Brain pericyte (primary cell): Measurements from ENCODE around the gene COMMD7.

ENCODE experiments used
- DNase-seq: peaks from one replicate; pipeline ENCODE4 v3.0.0-alpha.2; 2012; ENCODE audit warnings: low read depth, low spot score

The COMMD7 gene

GRCh38 chr20:32743237-32744112 lies at the start of gene COMMD7:
TSS of gene COMMD7 (minus strand) at chr20:32743467. CDS start at chr20:32743391, 76 bp downstream.
- DNase-seq, result no peak

DNA sequence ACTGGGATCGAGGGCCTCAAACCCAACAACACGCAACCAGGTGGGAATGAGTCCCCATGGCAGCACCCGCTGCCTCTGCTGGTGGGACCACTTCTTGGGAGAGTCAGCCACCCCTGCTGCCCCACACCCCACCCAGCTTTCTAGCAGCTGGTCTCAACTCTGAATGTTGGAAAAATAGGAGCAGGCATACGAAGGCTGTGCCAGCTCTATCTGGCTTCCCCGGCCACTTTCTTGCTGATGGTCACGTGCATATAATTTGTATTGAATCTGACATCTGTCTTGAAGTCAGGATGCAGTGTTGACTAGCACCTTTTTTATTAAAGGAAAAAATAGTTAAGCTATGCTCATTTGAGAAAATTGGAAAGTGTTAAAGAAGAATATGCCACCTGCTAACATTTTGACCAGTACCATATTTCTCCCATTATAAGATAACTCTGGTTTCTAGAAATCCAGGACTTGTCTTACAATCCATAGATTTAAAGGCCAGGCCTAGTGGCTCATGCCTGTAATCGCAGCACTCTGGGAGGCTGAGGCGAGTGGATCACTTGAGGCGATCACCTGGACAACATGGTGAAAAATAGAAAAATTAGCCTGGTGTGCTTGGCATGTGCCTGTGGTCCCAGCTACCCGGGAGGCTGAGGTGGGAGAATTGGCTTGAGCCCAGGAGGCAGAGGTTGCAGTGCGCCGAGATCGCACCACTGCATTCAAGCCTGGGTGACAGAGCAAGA lies 49.6 kb upstream of the COMMD7 start:
- no peak for DNase-seq

DNA sequence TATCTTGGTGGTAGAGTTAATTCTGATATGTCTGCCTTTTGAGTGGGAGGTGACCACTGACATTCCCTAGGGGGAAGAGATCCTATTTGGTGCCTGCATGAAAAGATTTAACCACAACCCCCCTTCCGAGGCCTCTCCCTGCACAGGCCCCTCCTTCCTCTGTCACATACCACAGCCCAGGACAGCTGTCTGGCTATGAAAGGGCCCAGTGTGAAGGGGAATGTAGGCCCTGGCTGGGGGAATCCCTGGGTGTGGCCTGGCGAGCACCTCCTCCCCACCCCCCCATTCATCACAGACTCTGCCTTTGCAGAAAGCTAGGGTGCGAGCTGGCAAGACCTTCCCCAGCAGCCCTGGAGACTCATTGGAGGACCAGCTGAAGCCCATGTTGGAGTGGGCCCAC lies 49.0 kb upstream of the COMMD7 start:
- DNase-seq, result no peak

DNA sequence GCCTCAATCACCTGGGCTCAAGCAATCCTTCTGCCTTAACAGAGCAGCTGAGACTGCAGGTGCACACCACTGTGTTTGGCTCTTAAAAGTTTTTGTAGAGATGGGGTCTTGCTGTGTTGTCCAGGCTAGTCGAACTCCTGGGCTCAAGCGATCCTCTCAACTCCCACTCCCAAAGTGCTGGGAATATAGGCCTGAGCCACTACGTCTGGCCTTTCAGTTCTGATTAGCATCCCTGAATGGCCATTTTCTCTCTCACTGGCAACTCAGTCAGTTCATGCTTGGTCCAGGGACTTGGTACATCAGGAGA lies 47.4 kb upstream of the COMMD7 start:
- DNase-seq, result no peak

- no peak for DNase-seq
Measured at GRCh38 chr20:32789896-32790750, 46.9 kb upstream of the COMMD7 start.

- DNase-seq, result no peak
Measured at GRCh38 chr20:32787168-32787567, 43.9 kb upstream of the COMMD7 start.

DNA sequence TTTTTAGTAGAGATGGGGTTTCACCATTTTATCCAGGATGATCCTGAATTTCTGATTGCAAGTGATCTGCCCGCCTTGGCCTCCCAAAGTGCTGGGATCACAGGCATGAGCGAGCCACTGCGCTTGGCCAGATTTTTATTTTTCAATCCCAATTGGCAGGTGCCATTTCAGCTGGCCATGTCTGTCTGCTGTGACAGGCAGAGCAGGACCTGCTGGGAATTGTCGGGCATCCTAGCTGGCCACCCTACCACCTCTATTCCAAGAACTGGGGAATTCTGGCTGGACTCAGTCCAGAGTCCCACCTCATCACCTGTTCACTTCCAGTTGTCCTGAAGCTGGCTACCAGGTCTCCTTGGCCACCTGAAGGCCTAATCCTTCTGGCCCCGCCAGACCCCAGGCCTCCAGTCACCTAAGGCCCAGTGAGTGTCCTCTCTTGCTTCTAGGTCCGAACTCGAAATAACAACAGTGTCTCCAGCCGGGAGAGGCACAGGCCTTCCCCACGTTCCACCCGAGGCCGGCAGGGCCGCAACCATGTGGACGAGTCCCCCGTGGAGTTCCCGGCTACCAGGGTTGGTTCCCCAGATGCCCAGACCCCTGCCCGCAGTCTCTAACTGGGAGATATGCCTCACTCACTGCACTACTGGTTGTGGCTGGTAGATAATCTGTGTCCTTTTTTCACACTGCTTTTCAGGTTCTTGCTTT lies 42.9 kb upstream of the COMMD7 start:
- no peak for DNase-seq

DNA sequence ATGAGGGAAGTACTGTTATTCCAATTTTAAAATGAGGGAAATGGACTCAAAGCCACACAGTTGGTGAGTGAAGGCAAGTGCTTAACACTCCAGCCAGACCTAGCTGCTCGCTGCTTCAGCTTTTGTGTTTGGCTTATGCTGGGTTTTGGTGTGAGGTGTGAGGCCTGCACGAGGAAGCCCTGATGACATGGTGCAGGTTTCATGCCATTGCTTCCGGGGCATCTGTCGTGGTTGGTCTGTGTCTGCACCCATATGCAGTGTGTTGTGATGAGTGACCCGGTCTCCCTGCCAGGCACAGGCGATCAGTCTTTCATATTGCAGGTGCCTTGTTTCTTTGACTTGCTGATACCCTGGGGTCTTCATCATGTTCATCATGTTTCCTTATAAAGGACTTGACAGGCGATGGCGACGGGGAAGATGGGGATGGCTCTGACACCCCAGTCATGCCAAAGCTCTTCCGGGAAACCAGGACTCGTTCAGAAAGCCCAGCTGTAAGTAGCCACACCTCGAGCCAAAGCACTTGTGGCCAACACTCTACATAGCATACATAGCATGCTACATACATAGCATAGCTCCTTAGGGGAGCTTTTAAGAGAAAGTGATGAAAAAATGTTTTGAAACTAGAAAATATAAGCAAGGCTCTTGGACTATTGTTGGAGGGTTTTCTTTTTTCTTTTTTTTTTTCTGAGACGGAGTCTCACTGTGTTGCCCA lies 41.3 kb upstream of the COMMD7 start:
- no peak for DNase-seq

DNA sequence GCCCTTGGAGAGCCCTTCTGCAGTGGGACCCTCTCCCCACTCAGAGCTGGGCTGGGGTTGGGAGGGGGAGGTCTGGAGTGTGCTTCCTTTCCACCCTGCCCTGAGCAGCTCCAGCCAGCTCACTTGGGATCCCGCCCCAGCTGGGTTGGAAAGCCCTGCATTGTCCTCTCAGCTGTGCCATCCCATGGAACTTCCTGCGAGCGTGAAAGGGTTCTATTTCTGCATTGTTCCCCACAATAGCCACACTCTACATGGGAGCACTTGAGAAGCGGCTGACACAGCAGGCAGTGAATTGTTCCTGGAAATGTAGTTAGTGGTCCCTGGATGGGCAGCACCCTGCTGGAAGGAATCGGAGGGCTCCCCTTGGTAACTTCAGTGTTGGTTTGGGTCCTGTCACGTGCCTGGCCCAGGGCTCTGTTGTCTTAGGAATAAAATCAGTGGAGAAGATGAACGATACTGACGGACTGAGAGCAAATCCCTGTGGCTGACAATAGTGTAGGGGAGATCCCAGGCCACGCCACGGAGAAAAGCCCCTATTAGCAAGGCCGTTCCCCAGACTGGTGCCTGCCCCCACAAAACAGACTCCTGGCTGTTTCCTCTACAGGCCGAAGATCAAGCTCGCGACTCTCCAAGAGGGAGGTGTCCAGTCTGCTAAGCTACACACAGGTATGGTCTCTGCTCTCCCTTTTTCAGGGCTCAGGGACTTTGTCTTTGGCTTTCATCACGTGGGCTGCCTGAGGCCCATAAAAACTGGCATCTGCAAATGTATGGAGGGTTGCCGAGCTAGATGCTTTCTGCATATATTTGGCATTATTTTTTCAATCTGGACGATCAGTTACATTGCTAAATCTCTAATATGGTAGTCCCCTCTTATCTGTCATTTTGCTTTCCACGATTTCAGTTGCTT lies 37.7 kb upstream of the COMMD7 start:
- DNase-seq, result no peak

DNA sequence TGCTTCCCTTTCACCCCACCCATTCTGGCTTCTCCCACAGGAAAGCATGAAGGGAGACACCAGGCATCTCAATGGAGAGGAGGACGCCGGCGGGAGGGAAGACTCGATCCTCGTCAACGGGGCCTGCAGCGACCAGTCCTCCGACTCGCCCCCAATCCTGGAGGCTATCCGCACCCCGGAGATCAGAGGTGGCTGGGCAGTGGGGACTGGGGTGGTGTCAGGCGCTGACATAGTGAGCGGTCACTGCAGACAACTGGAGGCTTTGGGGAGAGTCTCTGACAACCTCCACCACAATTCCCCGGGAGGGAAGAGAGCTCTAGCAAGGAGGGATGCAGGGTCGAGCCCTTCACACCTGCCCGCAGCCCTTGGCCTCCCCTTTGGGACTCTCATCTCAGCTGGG lies 37.0 kb upstream of the COMMD7 start:
- no peak for DNase-seq

DNA sequence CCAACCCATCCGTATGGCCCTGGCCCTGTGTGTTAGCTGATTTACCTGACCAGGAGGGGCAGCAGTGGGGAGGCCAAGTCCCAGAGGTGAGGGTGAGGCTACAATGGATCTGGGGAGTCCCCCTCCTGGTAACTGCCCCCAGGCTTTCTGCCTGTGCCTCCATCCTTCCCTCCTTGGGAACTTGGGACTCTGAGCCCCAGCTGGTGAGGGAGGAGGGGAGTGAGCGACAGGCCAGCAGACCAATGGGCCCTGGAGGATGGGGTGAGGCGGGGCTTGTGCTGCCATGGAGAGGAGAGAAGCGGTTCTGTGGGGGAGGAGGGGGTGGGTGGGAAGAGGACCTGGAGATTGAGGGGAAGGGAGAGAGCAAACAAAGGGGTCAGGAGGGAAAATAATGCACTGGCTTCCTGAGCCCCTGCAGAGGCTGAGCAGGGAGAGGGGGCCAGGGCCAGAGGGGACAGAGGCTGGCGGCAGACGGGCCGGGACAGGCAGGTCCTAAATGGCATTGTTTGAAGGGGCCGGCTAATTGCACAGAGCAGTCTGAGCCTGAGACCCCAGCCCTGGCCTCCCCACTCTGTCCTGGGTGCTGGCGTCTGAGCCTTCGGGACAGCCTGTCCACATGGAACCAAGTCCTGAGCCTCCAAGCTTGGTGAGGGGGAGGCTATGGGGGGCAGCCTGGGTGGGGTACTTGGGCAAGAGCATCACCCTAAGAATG lies 36.4 kb upstream of the COMMD7 start:
- DNase-seq, result no peak

- no peak for DNase-seq
Measured at GRCh38 chr20:32777177-32777956, 34.1 kb upstream of the COMMD7 start.

DNA sequence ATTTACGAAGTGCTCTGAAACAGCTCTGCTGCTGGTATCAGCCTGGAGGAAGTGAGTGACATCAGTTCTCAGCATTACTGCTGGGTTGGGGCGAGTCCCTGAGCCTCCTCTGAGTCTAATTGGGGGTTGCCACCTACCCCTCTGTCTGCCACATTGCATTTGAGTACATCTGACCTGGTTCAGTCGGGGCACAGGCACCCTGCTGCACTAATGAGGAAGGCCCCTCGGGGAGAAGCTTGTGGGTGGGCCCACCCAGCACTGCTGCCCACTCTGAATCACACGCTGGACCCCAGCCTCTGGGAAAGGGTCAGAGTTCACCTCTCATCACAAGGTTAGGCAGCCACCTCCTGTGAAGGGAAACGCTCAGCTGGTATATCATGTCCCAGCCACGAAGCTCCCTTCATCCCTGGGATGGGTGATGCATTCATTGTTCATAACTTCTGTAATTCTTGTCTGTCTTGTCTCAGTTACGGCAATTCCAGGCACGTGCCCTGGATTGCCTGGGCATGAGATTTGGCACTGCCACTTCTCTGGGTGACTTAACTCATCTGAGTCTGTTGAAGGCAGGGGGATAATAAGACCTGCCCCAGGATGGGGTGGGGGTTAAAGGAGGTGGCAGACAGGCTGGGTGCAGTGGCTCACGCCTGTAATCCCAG lies 32.2 kb upstream of the COMMD7 start:
- no peak for DNase-seq

DNA sequence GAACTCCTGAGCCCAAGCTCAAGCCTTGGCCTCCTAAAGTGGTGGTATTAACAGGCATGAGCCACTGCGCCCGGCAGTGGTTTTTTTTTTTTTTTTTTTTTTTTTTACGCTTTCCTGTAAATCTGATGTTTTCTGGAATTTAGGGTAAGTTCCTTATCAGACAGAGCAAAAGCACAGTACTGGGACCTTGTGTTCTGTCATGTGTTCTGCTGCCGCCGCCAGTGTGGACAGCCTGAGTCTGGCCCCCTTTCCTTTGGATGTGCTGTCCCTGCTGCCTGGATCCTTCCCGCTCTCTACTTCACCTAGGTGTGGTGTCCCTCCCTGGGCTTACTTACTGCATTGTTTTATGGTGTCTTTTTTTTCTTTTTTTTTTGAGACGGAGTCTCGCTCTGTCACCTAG lies 30.6 kb upstream of the COMMD7 start:
- no peak for DNase-seq

DNA sequence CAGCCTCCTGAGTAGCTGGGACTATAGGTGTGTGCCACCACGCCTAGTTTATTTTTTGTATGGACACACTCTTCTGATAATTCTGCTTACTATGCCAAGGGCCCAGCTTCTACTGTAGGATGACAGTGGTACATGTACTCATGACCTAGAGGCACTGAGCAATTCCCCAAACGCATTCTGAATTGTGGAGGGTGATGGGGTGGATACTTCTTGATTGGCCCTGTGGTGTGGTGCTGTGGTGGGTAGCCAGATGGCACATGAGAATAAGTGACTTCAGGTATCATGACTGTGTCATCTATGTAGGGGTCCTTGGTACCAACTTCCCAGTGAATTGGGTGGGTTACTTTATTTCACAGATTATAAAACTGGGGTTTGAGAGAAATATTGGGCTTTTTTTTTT lies 30.0 kb upstream of the COMMD7 start:
- no peak for DNase-seq

DNA sequence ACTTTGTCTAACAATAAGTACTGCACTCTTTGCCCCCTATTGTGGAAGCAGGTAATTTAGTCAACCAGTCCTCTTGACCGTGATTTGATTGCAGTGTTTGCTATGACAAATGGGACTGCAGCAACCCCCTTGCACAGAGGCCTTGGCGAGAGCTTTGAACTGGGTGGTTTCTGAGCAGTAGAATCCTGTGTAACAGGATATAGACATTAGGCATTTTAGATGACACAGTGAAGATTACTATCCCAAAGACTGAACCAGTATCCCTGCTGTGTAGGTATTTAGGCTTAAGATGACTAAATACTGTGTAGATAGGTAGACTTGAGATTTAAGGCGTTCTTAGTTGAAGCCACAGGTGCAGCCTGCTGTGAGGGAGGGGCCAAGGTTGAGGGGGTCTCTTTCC lies 28.8 kb upstream of the COMMD7 start:
- no peak for DNase-seq

- DNase-seq, result no peak
Measured at GRCh38 chr20:32767418-32768198, 24.3 kb upstream of the COMMD7 start.
